ENCODE measurements around the gene CDCA8. TPM values are rescaled to one million over a fixed set of nuclear protein-coding genes. Genes with fewer than 3 reads are reported as not detected.

CDCA8 gene
- total and polyA plus RNA-seq, 2 of the 8 experiments (the other 6 are each of a cell fraction or from before 2014, with no cell fraction given) = 43.9 to 46.2 TPM

GRCh38 chr1:37732111-37732780 is 39.9 kb downstream of the CDCA8 start (continued):
- TF ChIP-seq CHD7 (IDR thresholded peaks at IDR 0.05; ENCODE audit: insufficient replicate concordance, low read length) (no peak), EGR1 (IDR thresholded peaks at IDR 0.05; ENCODE audit: borderline replicate concordance, low read depth, low read length) (no peak), SP4 (IDR thresholded peaks at IDR 0.05; ENCODE audit: low read length) (no peak), RNF2 (IDR thresholded peaks at IDR 0.05; ENCODE audit: borderline replicate concordance, low read depth, low read length, missing control alignments, poor library complexity, severe bottlenecking) (no peak), SP1 (IDR thresholded peaks at IDR 0.05; ENCODE audit: low read depth, low read length) (no peak), SRF (IDR thresholded peaks at IDR 0.05; ENCODE audit: low read depth, low read length) (no peak)

Measured in H1 (cell line).